GM06990 (cell line): Measurements from ENCODE around the gene MIX23.

Source experiments
- DNase-seq: peaks from one replicate; pipeline ENCODE4 v3.0.0-alpha.2; 2011; ENCODE audit not compliant: insufficient read length; ENCODE audit errors: extremely low read depth
- H3K27me3 ChIP-seq: replicated peaks from 2 replicates; pipeline ENCODE4 v1.6.0; 2011; ENCODE audit warnings: low read length; ENCODE audit not compliant: control insufficient read depth, insufficient read depth
- H3K36me3 ChIP-seq: 2 replicates; pipeline ENCODE4 v1.5.1; 2011; ENCODE audit warnings: low read length; ENCODE audit not compliant: control insufficient read depth, insufficient read depth
- H3K4me3 ChIP-seq: replicated peaks from 2 replicates; pipeline ENCODE4 v1.5.1; 2011; ENCODE audit warnings: low read depth, mild to moderate bottlenecking, control low read depth, low read length
- CTCF ChIP-seq: IDR thresholded peaks from 2 replicates; pipeline ENCODE4 v1.5.1; 2011; ENCODE audit warnings: low read length, control low read depth, mild to moderate bottlenecking, inconsistent platforms; ENCODE audit not compliant: insufficient read depth, poor library complexity, severe bottlenecking

MIX23 gene

DNA sequence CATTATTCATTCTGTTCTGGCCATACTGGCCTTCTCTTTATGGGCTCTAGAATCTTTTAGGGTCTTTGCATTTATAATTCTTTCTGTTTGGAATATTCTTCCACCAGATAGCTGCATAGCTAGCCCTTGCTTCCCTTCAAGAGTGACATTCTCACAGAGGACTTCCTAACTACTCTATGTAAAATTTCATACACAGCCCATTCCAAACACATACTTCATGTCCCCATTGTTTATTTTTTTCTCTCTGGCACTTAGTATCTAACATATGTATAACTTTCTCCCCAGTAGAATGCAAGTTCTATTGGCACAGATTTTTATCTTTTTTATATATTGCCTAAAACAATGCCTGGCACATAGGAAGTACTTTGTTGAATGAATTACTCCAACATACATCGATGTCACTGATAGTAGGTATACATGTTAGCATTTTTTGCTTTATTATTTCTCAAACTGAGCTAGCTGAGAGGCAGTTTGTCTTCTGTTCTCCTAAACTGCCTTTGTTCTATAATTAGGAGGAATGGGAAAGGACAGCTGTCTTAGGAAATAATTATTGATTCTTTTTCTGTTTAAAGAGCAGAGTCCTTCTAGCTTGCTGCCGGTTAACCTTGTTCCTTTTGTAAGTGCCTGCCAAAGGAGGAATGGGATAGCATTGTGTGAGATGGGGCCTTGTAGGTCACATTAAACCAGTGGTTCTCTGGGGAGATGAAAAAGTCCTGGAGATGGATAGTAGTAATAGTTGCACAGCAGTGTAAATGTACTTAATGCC lies 8.8 kb upstream of the MIX23 start:
- Histone ChIP-seq H3K27me3 (no peaks in the 10 kb centered on the region), H3K4me3 (no peak overlapping the region), H3K36me3 (no peaks in the 10 kb centered on the region)
- DNase-seq, result no peak
- TF ChIP-seq CTCF, result no peak

- Histone ChIP-seq H3K4me3 (no peak overlapping the region), H3K36me3 (no peaks in the 10 kb centered on the region), H3K27me3 (no peaks in the 10 kb centered on the region)
- no peak for TF ChIP-seq CTCF
- no peak for DNase-seq
Measured at GRCh38 chr3:122390665-122391064, 7.6 kb upstream of the MIX23 start.

DNA sequence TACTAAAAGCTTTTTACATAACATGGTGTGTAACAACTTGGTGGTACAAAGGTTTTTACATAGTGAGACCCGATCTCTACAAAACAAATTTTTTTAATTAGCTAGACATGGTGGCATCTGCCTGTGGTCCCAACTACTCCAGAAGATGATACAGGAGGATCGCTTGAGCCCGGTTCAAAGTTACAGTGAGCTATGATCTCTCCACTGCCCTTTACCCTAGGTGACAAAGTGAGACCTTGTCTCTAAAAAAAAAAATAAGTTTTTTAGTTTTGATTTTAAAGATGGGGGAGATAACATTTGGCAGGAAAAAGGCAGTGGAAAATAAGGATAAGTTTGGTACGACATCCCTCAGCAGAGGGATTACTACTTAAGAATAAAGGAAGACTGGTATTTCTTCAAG lies 6.9 kb upstream of the MIX23 start:
- H3K27me3 ChIP-seq, result no peaks in the 10 kb centered on the region
- no peak for DNase-seq
- no peaks in the 10 kb centered on the region for H3K36me3 ChIP-seq
- TF ChIP-seq CTCF, result no peak
- H3K4me3 ChIP-seq, result no peak overlapping the region

- TF ChIP-seq CTCF, result no peak
- Histone ChIP-seq H3K36me3 (no peaks in the 10 kb centered on the region), H3K27me3 (no peaks in the 10 kb centered on the region), H3K4me3 (no peak overlapping the region)
- no peak for DNase-seq
Measured at GRCh38 chr3:122389197-122389596, 6.2 kb upstream of the MIX23 start.

DNA sequence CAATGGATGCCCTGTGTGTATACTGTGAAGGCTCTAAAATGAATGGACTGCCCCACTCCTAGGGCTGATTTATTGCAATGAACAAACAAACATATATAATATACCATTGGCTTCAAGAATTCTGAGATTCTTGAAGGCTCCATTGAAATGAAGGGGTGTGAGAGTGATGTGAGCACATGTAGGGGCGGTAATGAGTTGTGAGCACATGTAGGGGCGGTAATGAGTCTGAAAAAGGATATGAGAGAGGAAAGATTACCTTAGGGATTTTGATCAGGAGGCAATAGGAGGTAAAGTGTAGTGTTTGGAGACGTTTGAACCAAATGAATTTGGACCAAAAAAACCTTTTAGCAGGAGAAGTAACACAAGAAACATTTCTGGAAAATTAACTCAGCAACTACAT lies 4.7 kb upstream of the MIX23 start:
- no peak for DNase-seq
- Histone ChIP-seq H3K4me3 (no peak overlapping the region), H3K36me3 (no peaks in the 10 kb centered on the region), H3K27me3 (no peaks in the 10 kb centered on the region)
- TF ChIP-seq CTCF, result no peak
